GM12892 (cell line): Measurements from ENCODE around the gene FSTL4.

ENCODE experiments used
- DNase-seq: peaks from one replicate; pipeline ENCODE4 v3.0.0; 2011; ENCODE audit not compliant: insufficient read length
- FAIRE-seq: peaks from 2 replicates; lab custom pipeline; 2011; peaks lifted over from hg19 to GRCh38; lab: Jason Lieb, UNC
- POLR2A ChIP-seq: IDR thresholded peaks from 2 replicates; pipeline ENCODE4 v1.6.1; 2011; ENCODE audit warnings: low read depth, low read length, control low read depth
- POLR2AphosphoS5 ChIP-seq: IDR thresholded peaks from 2 replicates; pipeline ENCODE4 v1.6.1; 2011; ENCODE audit warnings: low read depth, low read length, control low read depth
- TAF1 ChIP-seq: IDR thresholded peaks from 2 replicates; pipeline ENCODE4 v1.6.1; 2011; ENCODE audit warnings: low read depth, mild to moderate bottlenecking, control low read depth, low read length, borderline replicate concordance

FSTL4 gene

DNA sequence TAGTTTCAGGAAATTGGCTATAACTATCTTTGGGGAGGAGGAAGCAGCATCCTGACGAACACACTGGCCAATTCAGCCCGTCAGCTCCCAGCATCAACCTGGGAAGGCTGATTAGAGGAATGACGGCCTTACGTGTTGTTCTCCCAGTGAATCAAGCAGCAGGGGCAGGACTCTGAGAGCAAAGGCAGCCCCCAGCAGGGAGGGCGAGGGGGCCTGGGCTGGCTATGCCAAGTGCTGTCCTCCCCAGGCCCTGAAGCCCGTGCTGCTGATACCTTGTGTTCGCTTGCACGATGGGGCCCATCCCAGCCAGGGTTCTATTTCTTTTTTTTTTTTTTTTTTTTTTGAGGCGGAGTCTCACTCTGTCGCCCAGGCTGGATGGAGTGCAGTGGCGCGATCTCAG is 254.1 kb downstream of the FSTL4 start:
- FAIRE-seq = no peak
- DNase-seq = no peak
- TF ChIP-seq POLR2AphosphoS5 = no peak
- TF ChIP-seq POLR2A = no peak
- TF ChIP-seq TAF1 = no peak

DNA sequence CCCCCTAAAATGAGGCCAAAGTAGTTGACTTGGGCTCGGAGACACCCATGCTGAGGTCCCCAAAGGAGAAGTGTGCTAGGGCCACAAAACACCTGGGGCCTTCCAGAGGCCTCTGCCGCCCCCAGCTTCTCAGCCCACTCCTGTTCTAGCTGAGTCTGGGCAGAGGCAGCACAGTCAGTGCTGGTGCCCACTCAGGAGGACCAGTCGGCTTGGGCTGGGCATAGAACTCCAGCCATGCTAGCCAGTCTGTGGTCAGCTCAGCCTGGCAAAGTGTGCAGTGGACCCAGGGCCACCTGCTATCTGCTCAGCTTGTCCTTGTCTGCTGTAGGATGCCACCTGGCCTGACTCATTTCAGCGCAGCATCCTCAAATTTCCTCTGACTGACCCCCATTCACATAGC is 254.6 kb downstream of the FSTL4 start:
- FAIRE-seq (no peak), DNase-seq (no peak)
- TF ChIP-seq TAF1 (no peak), POLR2AphosphoS5 (no peak)

DNA sequence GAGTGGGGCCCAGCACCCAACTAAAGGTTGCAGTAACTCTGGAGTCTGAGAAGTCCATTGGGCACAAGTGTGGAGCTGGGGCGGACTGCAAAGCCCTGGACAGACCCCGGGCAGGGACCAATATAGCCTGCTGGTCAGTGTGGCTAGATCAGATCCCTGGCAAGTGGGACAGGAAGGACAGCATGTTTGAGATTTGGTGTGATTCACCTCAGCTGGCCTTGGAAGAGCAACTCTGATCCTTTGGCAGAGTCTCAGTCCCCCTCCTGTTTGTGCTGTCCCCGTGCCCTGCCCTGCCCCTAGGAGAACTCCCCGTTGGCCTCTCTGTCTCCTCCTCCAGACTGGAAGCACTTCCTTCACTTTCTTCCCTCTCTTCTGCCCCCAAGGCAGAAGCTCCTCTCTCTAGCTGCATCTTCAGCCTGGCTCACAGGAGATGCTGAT is 255.3 kb downstream of the FSTL4 start:
- TF ChIP-seq POLR2AphosphoS5 (no peak), TAF1 (no peak), POLR2A (no peak)
- FAIRE-seq (no peak), DNase-seq (no peak)

DNA sequence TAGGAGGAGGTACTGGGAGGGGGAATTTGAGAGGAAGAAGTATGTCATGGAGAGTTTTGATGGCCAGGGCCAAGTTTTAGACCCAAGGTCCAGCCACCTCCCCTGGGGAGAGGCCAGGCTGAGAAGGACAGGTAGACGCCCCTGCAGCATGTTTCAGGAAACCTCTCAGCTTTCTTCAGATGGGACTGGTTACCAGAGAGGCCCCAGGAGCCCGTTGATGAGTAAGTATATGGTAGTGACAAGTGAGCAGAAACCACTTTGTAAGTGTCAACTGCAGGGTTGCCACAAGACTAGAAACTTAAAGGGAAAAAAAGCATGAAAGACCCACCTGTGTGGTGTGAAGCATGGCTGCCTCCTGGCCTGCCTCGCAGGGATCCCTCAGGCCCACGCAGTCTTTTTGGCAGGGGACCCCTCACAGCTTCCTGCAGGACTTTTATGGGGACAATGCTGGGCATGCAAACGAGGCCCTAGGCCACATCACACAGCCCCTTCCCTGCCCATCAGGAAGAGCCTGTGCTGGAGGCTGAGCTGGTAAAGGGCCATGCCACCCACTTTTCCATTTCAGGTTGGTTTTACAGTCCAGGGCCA is 255.9 kb downstream of the FSTL4 start:
- TF ChIP-seq POLR2A (no peak), POLR2AphosphoS5 (no peak), TAF1 (no peak)
- FAIRE-seq = no peak

DNA sequence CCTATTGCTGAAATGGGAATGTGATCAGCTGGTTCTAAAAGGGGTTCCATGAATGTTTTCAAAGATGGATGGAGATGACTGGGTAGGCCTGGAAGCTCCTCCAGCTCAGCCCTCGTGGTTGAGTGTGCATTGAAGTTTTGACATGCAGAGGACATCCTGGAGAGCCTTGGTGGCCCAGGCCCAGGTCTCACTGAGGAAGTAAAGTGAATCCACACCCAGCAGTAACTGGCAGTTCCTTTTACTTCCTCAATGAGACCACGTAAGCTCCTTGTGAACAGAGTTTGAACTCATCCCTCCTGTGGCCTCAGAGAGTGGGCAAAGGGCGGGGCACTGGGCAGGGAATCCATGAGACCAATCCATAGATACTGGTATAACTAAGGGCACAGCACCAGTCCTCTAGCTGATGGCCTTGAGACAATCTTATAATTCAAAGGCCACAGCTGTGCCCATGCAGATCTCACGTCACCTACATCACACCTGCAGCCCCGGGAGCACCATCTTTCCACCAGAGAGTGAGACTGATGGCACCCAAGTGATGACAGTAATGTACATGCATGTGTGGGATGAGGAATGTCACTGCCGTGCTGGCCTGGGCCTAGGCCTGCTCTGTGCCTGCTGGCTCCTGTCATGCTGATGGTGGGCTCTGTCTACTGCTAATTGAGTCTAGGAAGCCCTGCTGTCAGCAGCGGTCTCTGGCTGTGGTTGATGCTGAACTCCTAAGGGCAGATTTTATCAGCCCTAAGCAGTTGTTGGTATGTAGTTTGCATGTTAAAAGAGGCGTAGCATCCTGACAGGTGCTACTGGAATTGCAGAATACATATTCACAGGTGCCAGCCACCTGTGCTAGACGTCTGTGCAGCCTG is 257.8 kb downstream of the FSTL4 start:
- TF ChIP-seq TAF1 = no peak
- DNase-seq = no peak
- no peak for FAIRE-seq

More for the DNA sequence above, 255.9 kb downstream of the FSTL4 start:
- no peak for DNase-seq

DNA sequence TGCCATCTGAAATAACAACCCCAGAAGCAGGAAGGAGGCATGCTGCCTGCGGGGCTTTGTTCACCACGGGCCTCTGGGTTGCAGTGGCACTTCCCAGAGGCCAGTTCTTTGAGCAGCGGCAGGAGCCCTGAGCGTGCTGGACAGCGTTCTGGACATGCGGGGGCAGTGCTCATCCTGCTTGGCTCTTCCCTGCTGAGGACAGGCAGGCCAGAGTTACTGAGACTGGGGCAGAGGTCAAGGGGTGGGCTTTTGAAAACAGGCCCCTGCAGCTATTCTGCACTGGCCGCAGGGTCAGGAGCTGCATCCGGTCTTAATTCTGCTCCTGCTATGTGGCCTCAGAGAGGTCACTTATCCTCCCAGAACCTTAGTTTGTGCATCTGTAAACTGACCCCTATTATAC is 258.6 kb downstream of the FSTL4 start:
- DNase-seq = no peak
- TF ChIP-seq POLR2AphosphoS5 = no peak
- no peak for TF ChIP-seq TAF1
- TF ChIP-seq POLR2A = no peak
- FAIRE-seq = no peak

DNA sequence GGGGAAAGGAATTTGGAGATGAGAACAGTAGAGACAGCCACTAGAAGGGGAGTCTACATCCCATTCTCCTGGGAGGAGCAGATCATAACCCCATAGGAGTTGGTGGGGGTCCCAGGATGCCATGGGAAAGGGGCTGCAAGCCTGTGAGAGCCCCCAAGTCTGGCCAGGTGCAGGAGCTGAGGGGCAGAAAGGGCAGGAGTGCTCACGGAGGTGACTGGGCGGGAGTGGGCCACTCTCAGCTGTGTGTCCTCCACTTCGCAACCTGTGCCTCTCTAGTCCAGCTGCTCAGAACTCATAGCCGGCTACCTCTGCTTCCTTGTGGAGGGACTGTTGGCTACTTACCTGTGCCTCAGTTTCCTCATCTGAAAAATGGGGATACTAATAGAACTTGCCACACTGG is 263.9 kb downstream of the FSTL4 start:
- no peak for FAIRE-seq
- no peak for TF ChIP-seq POLR2A
- TF ChIP-seq TAF1 = no peak
- TF ChIP-seq POLR2AphosphoS5 = no peak
- DNase-seq = no peak

DNA sequence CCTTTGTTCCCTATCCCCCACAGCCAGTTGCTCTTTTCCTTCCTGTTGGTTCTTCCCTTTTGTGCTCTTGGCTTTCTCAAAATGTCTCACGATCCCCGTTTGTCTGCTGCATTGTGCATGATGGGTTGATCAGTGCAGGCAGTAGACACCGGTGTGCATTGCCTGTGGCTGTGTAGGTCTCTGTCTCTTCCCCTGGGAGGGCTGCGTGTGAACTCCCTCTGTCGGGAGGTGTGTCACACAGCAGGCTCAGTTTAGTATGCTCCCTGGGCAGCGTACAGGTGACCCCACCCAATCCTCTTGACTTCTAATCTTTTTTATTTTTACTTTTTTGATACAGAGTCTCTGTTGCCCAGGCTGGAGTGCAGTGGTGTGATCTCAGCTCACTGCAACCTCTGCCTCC is 265.3 kb downstream of the FSTL4 start:
- FAIRE-seq = no peak
- TF ChIP-seq POLR2AphosphoS5 (no peak), TAF1 (no peak), POLR2A (no peak)

DNA sequence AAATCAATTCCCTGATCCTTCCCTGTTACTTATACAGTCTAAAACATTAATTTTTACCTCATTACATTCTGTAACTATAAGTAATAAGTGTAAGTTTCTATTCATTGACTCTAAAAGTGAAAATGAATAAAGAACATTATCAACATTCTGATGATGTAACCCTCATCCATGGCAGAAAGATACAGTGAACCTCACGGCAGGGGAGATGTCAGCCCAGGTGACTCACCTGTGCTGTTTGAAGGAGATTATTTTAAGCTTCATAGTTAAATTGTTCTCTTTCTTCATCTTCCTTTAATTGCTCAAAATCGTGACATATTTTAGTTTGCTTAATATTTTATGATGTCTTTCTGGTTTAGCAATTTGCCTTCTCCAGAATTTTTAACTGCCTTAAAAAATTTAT is 268.1 kb downstream of the FSTL4 start:
- no peak for DNase-seq
- TF ChIP-seq POLR2AphosphoS5 = no peak
- TF ChIP-seq POLR2A = no peak
- TF ChIP-seq TAF1 = no peak
- no peak for FAIRE-seq

More for the DNA sequence above, 265.3 kb downstream of the FSTL4 start:
- DNase-seq = no peak

DNA sequence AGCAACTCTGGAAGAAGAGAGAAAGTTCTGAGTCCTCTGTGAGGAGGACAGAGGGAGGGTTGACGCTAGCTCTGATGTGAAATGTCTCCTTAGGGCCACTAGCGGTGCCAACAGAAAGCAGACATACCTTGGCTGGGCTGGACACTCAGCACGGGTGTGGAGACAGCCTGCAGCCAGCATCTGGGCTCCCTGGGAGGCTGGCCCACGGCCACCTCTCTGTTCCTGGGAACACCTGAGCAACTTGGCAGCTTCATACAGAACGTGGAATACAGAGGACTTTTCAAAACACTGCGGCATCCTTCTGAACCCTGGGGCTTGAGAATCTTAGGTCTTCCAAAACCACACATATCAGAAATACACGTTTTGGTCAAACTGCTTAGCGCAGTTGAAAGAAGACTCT is 269.1 kb downstream of the FSTL4 start:
- FAIRE-seq (no peak), DNase-seq (no peak)
- TF ChIP-seq POLR2AphosphoS5 = no peak
- TF ChIP-seq TAF1 = no peak
- no peak for TF ChIP-seq POLR2A

DNA sequence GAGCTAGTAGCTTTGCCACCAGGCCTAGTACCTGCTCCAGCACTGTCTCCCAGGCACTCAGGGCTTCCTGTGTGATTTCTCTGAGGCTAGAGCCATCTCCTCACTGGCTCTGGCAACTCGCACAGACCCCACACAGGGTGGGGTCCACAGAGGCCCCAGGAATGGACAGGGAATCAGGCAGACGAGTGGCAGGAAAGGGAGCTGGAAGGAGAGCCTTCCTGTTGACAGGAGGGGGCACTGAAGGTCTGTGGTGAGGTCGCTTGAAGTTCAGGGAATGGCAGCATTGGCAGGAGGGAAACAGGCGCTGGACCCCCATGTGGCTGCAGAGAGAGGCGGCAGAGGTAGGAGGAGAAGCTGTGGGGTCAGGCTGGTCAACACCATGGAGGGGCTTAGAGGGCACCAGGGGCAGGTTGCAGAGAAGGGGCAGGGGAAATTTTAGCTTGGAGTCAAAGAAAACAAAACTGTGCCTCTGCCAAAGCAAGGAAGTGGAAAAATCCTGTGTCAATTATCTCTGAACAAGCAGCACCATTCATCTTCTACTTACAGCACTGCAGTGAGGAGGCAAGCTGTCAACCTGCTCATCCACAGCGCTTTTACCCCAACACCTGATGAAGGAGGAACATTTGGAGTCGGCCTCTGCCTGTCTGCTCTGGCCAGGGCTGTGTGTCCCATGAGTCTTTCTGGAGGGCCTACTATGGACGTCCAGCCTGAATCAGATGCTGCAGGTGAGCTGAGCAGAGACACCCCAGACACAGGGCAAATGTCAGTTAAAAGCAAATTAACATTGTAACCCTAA is 270.2 kb downstream of the FSTL4 start:
- no peak for FAIRE-seq
- no peak for DNase-seq
- TF ChIP-seq TAF1 (no peak), POLR2AphosphoS5 (no peak), POLR2A (no peak)
